ENCODE results near the gene TTC4. TPM values are rescaled to one million over a fixed set of nuclear protein-coding genes. Genes with fewer than 3 reads are reported as not detected.

The TTC4 gene
- polyA plus RNA-seq, 1 experiment: 22.7 TPM

DNA sequence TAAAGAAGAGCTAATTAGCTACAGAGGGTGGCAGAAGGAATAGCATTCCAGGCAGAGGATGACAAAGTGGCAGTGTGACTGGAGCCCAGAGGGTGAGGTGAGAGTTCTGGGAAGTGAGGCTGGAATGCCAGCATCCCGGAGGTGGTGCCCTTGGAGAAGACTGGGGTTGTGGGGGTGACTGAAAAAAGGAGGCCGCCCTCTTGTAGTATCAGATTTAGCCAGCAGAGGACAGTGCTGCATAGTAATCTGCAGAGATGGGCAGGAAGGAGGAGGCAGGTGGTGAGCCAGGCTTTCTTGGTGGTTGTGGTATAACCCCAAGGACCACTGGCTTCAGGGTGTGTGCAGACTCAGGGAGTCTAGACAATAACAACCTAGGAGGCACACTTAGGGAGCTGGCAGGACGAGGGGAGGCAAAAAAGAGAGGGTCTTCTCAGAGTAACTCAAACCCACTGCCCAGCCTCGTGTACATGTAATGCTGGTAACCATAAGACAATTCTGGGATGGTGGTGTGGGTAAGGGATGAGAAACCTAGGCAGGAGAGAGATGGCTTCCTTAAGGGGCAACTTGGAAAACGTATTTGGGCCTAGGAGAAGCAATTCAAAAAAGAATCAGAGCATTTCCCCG, 43.6 kb upstream of the TTC4 start:
- ChIA-PET CTCF (interaction anchor here (0.6 to 1.4 kb wide), 9 partner anchors 8 to 513 kb away, joined by 3 to 5 read pairs (median 3); partner anchors contain the start of gene ACOT11), POLR2A (no interaction called here)
- peaks cover 9% of the 10 kb centered on the region for H3K27me3 ChIP-seq (ENCODE audit: control insufficient read depth, insufficient read depth, low read length)
- no peaks in the 10 kb centered on the region for H3K9me3 ChIP-seq (ENCODE audit: control insufficient read depth, insufficient read depth, low read length)
- DNase-seq (ENCODE audit: low read depth, low spot score): no peak
- no peak overlapping the region for H3K4me3 ChIP-seq (ENCODE audit: low read depth, low read length)
- TF ChIP-seq, protein P1, sequence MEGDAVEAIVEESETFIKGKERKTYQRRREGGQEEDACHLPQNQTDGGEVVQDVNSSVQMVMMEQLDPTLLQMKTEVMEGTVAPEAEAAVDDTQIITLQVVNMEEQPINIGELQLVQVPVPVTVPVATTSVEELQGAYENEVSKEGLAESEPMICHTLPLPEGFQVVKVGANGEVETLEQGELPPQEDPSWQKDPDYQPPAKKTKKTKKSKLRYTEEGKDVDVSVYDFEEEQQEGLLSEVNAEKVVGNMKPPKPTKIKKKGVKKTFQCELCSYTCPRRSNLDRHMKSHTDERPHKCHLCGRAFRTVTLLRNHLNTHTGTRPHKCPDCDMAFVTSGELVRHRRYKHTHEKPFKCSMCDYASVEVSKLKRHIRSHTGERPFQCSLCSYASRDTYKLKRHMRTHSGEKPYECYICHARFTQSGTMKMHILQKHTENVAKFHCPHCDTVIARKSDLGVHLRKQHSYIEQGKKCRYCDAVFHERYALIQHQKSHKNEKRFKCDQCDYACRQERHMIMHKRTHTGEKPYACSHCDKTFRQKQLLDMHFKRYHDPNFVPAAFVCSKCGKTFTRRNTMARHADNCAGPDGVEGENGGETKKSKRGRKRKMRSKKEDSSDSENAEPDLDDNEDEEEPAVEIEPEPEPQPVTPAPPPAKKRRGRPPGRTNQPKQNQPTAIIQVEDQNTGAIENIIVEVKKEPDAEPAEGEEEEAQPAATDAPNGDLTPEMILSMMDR (IDR thresholded peaks at IDR 0.05; ENCODE audit: low read depth, low read length): peak; percentile 94
- H3K27ac ChIP-seq (ENCODE audit: low read depth, low read length): no peak overlapping the region

DNA sequence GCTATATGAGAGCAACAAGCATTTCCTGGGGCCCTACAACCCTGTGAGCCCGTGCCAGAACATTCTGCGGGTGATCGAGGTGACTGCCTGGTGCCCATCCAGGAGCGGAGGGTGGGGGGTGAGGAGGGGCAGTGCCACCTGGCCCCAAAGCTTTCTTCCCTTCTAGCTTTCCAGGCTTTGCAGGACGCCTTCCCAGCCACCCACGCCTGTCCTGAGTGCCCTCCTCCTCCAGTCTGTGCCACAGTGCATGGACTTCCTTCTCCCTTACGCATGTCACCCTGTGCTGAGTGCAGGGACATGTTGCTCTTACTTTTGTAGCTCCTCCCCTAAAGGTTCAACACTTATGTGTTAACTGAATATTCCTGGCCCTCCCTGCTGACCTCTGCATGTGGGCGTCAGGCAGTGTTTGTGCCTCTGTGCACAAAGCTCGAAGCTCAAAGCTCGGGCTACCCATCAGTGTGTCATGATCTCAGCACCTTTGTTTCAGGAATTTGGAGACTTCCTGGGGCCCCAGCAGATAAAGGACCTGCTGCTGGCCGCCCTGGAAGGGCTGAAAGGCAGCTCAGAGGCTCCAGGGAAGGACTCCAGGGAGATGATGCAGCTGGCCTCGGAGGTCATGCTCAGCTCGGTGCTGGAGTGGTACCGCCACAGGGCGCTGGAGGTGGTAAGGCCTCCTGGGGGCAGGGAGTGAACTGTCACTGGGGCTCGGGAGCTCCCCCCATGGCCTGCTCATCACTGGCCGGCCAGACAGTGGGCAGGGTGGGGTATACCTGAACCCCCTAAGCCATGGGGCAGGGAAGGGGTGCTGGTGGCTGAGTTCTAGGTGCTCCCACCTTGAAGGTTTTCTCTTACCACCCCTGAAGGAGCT, 36.7 kb upstream of the TTC4 start:
- TF ChIP-seq, protein P1 (IDR thresholded peaks at IDR 0.05; ENCODE audit: low read depth, low read length): no peak
- H3K9me3 ChIP-seq (ENCODE audit: control insufficient read depth, insufficient read depth, low read length): no peaks in the 10 kb centered on the region
- no peak overlapping the region for H3K4me3 ChIP-seq (ENCODE audit: low read depth, low read length)
- no peak overlapping the region for H3K27ac ChIP-seq (ENCODE audit: low read depth, low read length)
- no peak for DNase-seq (ENCODE audit: low read depth, low spot score)
- CTCF ChIA-PET: interaction anchor here (1.4 kb wide), 1 partner anchor 7 kb away, joined by 3 read pairs; no protein-coding TSS in a partner anchor
- H3K27me3 ChIP-seq (ENCODE audit: control insufficient read depth, insufficient read depth, low read length): peaks cover 34% of the 10 kb centered on the region
- POLR2A ChIA-PET: no interaction called here

DNA sequence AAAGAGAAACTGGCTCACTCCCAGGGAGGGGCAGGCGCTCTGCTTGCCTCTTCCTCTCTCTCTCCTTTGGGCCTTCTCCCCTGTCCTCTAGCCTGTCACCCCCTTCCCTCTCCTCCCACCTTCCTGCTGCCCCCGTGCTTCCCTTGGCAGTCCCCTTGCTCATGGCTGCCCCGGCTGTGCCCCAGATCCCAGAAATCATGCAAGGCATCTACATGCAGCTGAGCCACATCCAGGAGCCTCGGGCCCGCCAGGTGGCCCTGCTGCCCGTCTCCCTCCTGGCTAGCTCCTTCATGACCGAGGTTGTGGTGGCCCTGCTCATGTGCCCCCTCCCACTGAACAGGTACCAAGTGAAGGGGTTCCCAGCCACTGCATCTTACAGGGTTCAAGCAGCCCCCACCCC, 36.0 kb upstream of the TTC4 start:
- peaks cover 35% of the 10 kb centered on the region for H3K27me3 ChIP-seq (ENCODE audit: control insufficient read depth, insufficient read depth, low read length)
- POLR2A ChIA-PET: no interaction called here
- CTCF ChIA-PET: interaction anchor here (1.4 kb wide), 1 partner anchor 8 kb away, joined by 3 read pairs; no protein-coding TSS in a partner anchor
- no peaks in the 10 kb centered on the region for H3K9me3 ChIP-seq (ENCODE audit: control insufficient read depth, insufficient read depth, low read length)
- H3K4me3 ChIP-seq (ENCODE audit: low read depth, low read length): no peak overlapping the region
- TF ChIP-seq, protein P1 (IDR thresholded peaks at IDR 0.05; ENCODE audit: low read depth, low read length): no peak
- no peak for DNase-seq (ENCODE audit: low read depth, low spot score)
- no peak overlapping the region for H3K27ac ChIP-seq (ENCODE audit: low read depth, low read length)

DNA sequence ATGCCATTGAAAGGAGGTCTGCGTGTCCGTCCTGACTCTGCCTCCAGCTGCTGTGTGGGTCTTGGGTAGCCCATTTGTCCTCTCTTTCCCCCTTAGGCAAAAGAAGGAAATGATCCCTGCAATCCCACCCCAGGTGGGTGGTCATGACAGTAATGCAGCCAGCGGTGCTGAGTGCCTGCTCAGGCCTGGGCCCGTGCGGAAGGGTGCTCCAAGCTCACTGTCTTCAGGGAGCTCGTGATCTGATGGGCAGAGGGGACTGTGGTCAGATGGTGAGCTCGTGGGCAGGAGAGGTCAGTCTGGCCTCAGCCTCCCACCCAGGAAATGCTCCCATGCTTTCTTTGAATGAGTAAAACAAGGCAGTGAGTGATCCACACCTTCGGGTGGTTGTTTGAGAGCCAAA, 35.3 kb upstream of the TTC4 start:
- DNase-seq (ENCODE audit: low read depth, low spot score): no peak
- TF ChIP-seq, protein P1 (IDR thresholded peaks at IDR 0.05; ENCODE audit: low read depth, low read length): no peak
- peaks cover 35% of the 10 kb centered on the region for H3K27me3 ChIP-seq (ENCODE audit: control insufficient read depth, insufficient read depth, low read length)

DNA sequence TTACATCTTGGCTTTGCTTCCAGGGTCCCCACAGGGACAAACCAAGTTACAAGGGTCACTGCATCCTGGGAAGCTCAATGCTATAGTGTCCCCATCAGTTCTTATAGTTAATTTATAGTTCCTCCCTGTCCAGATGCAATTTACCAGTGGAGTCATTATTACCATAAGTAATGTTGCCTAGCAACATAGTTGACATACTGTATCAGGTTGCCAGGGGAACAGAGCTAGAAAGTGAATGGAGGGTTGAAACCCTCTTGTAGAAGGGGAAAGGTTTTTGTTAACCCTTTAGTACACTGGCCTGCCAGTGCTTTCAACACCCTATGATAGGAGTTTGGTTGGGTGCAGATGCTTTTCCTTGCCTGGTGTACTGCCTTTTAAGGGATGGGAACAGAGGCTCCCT, 34.3 kb upstream of the TTC4 start:
- peaks cover 35% of the 10 kb centered on the region for H3K27me3 ChIP-seq (ENCODE audit: control insufficient read depth, insufficient read depth, low read length)
- TF ChIP-seq, protein P1 (IDR thresholded peaks at IDR 0.05; ENCODE audit: low read depth, low read length): no peak
- H3K4me3 ChIP-seq (ENCODE audit: low read depth, low read length): no peak overlapping the region
- POLR2A ChIA-PET: no interaction called here
- CTCF ChIA-PET: no interaction called here
- no peak overlapping the region for H3K27ac ChIP-seq (ENCODE audit: low read depth, low read length)
- DNase-seq (ENCODE audit: low read depth, low spot score): no peak
- no peaks in the 10 kb centered on the region for H3K9me3 ChIP-seq (ENCODE audit: control insufficient read depth, insufficient read depth, low read length)

More for the DNA sequence above, 35.3 kb upstream of the TTC4 start:
- CTCF ChIA-PET: interaction anchor here (1.4 kb wide), 1 partner anchor 8 kb away, joined by 3 read pairs; no protein-coding TSS in a partner anchor
- Histone ChIP-seq H3K4me3 (ENCODE audit: low read depth, low read length) (no peak overlapping the region), H3K9me3 (ENCODE audit: control insufficient read depth, insufficient read depth, low read length) (no peaks in the 10 kb centered on the region), H3K27ac (ENCODE audit: low read depth, low read length) (no peak overlapping the region)
- POLR2A ChIA-PET: no interaction called here

Data from AG04450 (cell line).